IMR-90 (cell line): ENCODE data around the gene PPP6R3. TPM values are rescaled to one million over a fixed set of nuclear protein-coding genes. Genes with fewer than 3 reads are reported as not detected.

Experiments used
- ATAC-seq: fragments of 200-7000 bp; cut with Tn5 transposase; 2 replicates; pipeline ENCODE4 v1.9.1; 2020; ENCODE audit warnings: low read depth, mild to moderate bottlenecking, moderate library complexity
- BruUV-seq: library from RNA; stranded (reverse); fragments of 400-500 nt; replicated peaks from 2 replicates; lab custom pipeline; 2021; lab: Mats Ljungman, UMichigan
- CTCF ChIA-PET: fragments of 300-600 bp; formaldehyde crosslinking; extraction: SDS; loops from one replicate; lab custom pipeline; 2021; ENCODE audit warnings: antibody characterized with exemption; lab: Yijun Ruan, JAX
- POLR2A ChIA-PET: fragments of 300-600 bp; sonication (Branson Sonifier 250); formaldehyde crosslinking; loops from one replicate; lab custom pipeline; 2022; ENCODE audit warnings: antibody characterized with exemption; ENCODE audit not compliant: unreplicated experiment; lab: Charles Lee
- DNase-seq: peaks from one replicate; pipeline ENCODE4 v3.0.0; 2013
- H2AFZ ChIP-seq: replicated peaks from 2 replicates; pipeline ENCODE3; 2013; ENCODE audit warnings: low read length, mild to moderate bottlenecking; ENCODE audit not compliant: poor library complexity
- H2AK5ac ChIP-seq: 2 replicates; pipeline ENCODE4 v1.6.1; 2013; ENCODE audit warnings: low read depth, low read length, inconsistent platforms
- H2AK9ac ChIP-seq: replicated peaks from 2 replicates; pipeline ENCODE3; 2013; ENCODE audit warnings: mild to moderate bottlenecking, low read depth, low read length, moderate library complexity; ENCODE audit not compliant: poor library complexity
- H2BK120ac ChIP-seq: 2 replicates; pipeline ENCODE4 v1.6.1; 2013; ENCODE audit warnings: low read depth, low read length, inconsistent platforms
- H2BK15ac ChIP-seq: 3 replicates; pipeline ENCODE4 v1.6.1; 2013; ENCODE audit warnings: low read depth, low read length, inconsistent platforms
- H2BK20ac ChIP-seq: 2 replicates; pipeline ENCODE4 v1.6.1; 2013; ENCODE audit warnings: low read depth, mild to moderate bottlenecking, inconsistent platforms, low read length, moderate library complexity
- H2BK5ac ChIP-seq: 2 replicates; pipeline ENCODE4 v1.6.1; 2013; ENCODE audit warnings: mild to moderate bottlenecking, low read depth, low read length, inconsistent platforms; ENCODE audit not compliant: poor library complexity, severe bottlenecking
- H3K14ac ChIP-seq: replicated peaks from 2 replicates; pipeline ENCODE4 v1.6.1; 2013; ENCODE audit warnings: low read depth, low read length, inconsistent platforms
- H3K18ac ChIP-seq: 2 replicates; pipeline ENCODE4 v1.6.1; 2013; ENCODE audit warnings: low read depth, low read length, control low read depth
- H3K23ac ChIP-seq: 2 replicates; pipeline ENCODE4 v1.6.1; 2013; ENCODE audit warnings: low read depth, low read length, inconsistent platforms
- H3K27ac ChIP-seq: 2 replicates; pipeline ENCODE4 v1.5.1; 2013; ENCODE audit warnings: mild to moderate bottlenecking, control low read depth, low read length; ENCODE audit not compliant: insufficient read depth
- H3K27me3 ChIP-seq: 2 replicates; pipeline ENCODE4 v1.6.1; 2013; ENCODE audit warnings: low read length; ENCODE audit not compliant: control insufficient read depth, insufficient read depth
- H3K36me3 ChIP-seq: 2 replicates; pipeline ENCODE4 v1.6.1; 2013; ENCODE audit warnings: low read length, mixed read lengths; ENCODE audit not compliant: control insufficient read depth, insufficient read depth
- H3K4ac ChIP-seq: 2 replicates; pipeline ENCODE4 v1.6.1; 2013; ENCODE audit warnings: low read depth, low read length, inconsistent platforms
- H3K4me1 ChIP-seq: 2 replicates; pipeline ENCODE4 v1.6.1; 2013; ENCODE audit warnings: low read length, mixed read lengths; ENCODE audit not compliant: control insufficient read depth, insufficient read depth
- H3K4me2 ChIP-seq: 2 replicates; pipeline ENCODE4 v1.6.1; 2013; ENCODE audit warnings: low read depth, mild to moderate bottlenecking, control low read depth, low read length, moderate library complexity
- H3K4me3 ChIP-seq: 2 replicates; pipeline ENCODE4 v1.5.1; 2013; ENCODE audit warnings: low read depth, mild to moderate bottlenecking, control low read depth, low read length, moderate library complexity; ENCODE audit not compliant: insufficient read depth
- H3K56ac ChIP-seq: 2 replicates; pipeline ENCODE4 v1.6.1; 2013; ENCODE audit warnings: low read length, inconsistent platforms; ENCODE audit not compliant: insufficient read depth; ENCODE audit errors: extremely low read depth
- H3K79me1 ChIP-seq, 2 experiments: 2 replicates each; pipeline ENCODE4 v1.6.1; 2013; ENCODE audit warnings: low read length in 2 of 2, inconsistent platforms in 1 of 2, low read depth in 1 of 2
- H3K9ac ChIP-seq: 2 replicates; pipeline ENCODE4 v1.6.1; 2013; ENCODE audit warnings: low read depth, low read length, control low read depth
- H3K9me1 ChIP-seq: 2 replicates; pipeline ENCODE4 v1.6.1; 2013; ENCODE audit warnings: low read length, inconsistent platforms; ENCODE audit not compliant: insufficient read depth
- H3K9me3 ChIP-seq: 2 replicates; pipeline ENCODE4 v1.6.1; 2013; ENCODE audit warnings: low read length; ENCODE audit not compliant: control insufficient read depth, insufficient read depth
- H4K20me1 ChIP-seq: 2 replicates; pipeline ENCODE4 v1.6.1; 2013; ENCODE audit warnings: low read length, inconsistent platforms; ENCODE audit not compliant: insufficient read depth
- H4K5ac ChIP-seq: 2 replicates; pipeline ENCODE4 v1.6.1; 2013; ENCODE audit warnings: mild to moderate bottlenecking, low read depth, low read length, control low read depth
- H4K8ac ChIP-seq, 2 experiments: 2 replicates each; pipeline ENCODE4 v1.6.1; 2013; ENCODE audit warnings: low read depth in 2 of 2, low read length in 2 of 2, control low read depth in 1 of 2, inconsistent platforms in 1 of 2
- H4K91ac ChIP-seq: 2 replicates; pipeline ENCODE4 v1.6.1; 2013; ENCODE audit warnings: low read depth, low read length, inconsistent platforms; ENCODE audit not compliant: insufficient read depth
- BHLHE40 ChIP-seq: fragments of 150-350 bp; IDR thresholded peaks from 2 replicates; pipeline ENCODE4 v1.6.1; 2016; ENCODE audit warnings: mild to moderate bottlenecking, low read depth, low read length
- CEBPB ChIP-seq: IDR thresholded peaks from 2 replicates; pipeline ENCODE4 v1.6.1; 2012; ENCODE audit warnings: low read depth, low read length, improper control_type of control experiment
- CHD1 ChIP-seq: IDR thresholded peaks from 2 replicates; pipeline ENCODE4 v1.6.1; 2012; ENCODE audit warnings: low read depth, low read length, improper control_type of control experiment
- CTCF ChIP-seq: conservative IDR thresholded peaks from 2 replicates; pipeline ENCODE4 v1.5.1; 2012; ENCODE audit warnings: mild to moderate bottlenecking, low read depth, low read length, improper control_type of control experiment
- MAZ ChIP-seq: IDR thresholded peaks from 2 replicates; pipeline ENCODE4 v1.6.1; 2012; ENCODE audit warnings: low read depth, mild to moderate bottlenecking, low read length, improper control_type of control experiment, moderate library complexity, borderline replicate concordance
- MXI1 ChIP-seq: IDR thresholded peaks from 2 replicates; pipeline ENCODE4 v1.6.1; 2012; ENCODE audit warnings: low read depth, mild to moderate bottlenecking, low read length, moderate library complexity, borderline replicate concordance
- NFE2L2 ChIP-seq: fragments of 150-350 bp; IDR thresholded peaks from 2 replicates; pipeline ENCODE4 v1.6.1; 2016; ENCODE audit warnings: low read depth, mild to moderate bottlenecking, low read length
- POLR2A ChIP-seq: IDR thresholded peaks from 2 replicates; pipeline ENCODE4 v1.6.1; 2012; ENCODE audit warnings: mild to moderate bottlenecking, low read depth, low read length
- RAD21 ChIP-seq: IDR thresholded peaks from 2 replicates; pipeline ENCODE4 v1.6.1; 2012; ENCODE audit warnings: low read length, improper control_type of control experiment
- RCOR1 ChIP-seq: IDR thresholded peaks from 2 replicates; pipeline ENCODE4 v1.6.1; 2012; ENCODE audit warnings: mild to moderate bottlenecking, low read length, improper control_type of control experiment; ENCODE audit not compliant: insufficient replicate concordance
- RFX5 ChIP-seq: IDR thresholded peaks from 2 replicates; pipeline ENCODE4 v1.8.0; 2012; ENCODE audit warnings: low read depth, mild to moderate bottlenecking, low read length, moderate library complexity
- USF2 ChIP-seq: fragments of 150-350 bp; IDR thresholded peaks from 2 replicates; pipeline ENCODE4 v1.6.1; 2017; ENCODE audit warnings: mild to moderate bottlenecking, antibody characterized with exemption, low read length, low read depth
- WGBS, 2 experiments: methylation state at CpG; one replicate each; pipeline versions ENCODE4 v1.1.5 to v1.1.7; 2013; ENCODE audit warnings: missing lambda C conversion rate in 2 of 2; ENCODE audit not compliant: insufficient read length in 1 of 2; ENCODE audit errors: extremely low coverage in 2 of 2; 5-methylcytosine and 5-hydroxymethylcytosine counted together
- dilution Hi-C: fragments of 300-500 bp; cut with HindIII; formaldehyde crosslinking; loops from one replicate; pipeline ENCODE4 v1.14.3; 2018; ENCODE audit warnings: low sequenced_read_pairs; ENCODE audit not compliant: unreplicated experiment
- in situ Hi-C: fragments of 300-500 bp; cut with MboI; formaldehyde crosslinking; loops from 3 replicates; pipeline ENCODE4 v1.14.3; 2019; ENCODE audit warnings: low sequenced_read_pairs, inconsistent platforms, mixed read lengths
- intact Hi-C: fragments of 100-400 bp; cut with micrococcal nuclease; formaldehyde crosslinking; loops from 2 replicates; pipeline ENCODE4 v1.10.0; 2022
- polyA plus RNA-seq, 3 experiments: library from polyadenylated mRNA; depleted of rRNA; stranded (reverse); fragments of >200 nt; gene quantifications; 2 replicates each; pipeline ENCODE4 v1.2.3, GENCODE V29; 2012; ENCODE audit warnings: low replicate concordance in 1 of 3
- total RNA-seq: library from RNA; depleted of rRNA; stranded (reverse); fragments of >200 nt; gene quantifications from 2 replicates; pipeline ENCODE4 v1.2.3, GENCODE V29; 2012
- TF ChIP-seq, protein P1 (sequence below): fragments of 150-350 bp; IDR thresholded peaks from 2 replicates; pipeline ENCODE4 v1.6.1; 2016; ENCODE audit warnings: low read depth, mild to moderate bottlenecking, low read length, moderate library complexity, borderline replicate concordance

Gene PPP6R3
- total and polyA plus RNA-seq, 2 of the 4 experiments (the other 2 are of a cell fraction): 29.0 to 123 TPM

- CTCF ChIA-PET: interaction anchor here (0.9 to 1.5 kb wide), 2 partner anchors 9 to 14 kb away, joined by 3 to 6 read pairs; no protein-coding TSS in a partner anchor
- BruUV-seq: no TSS peak
- no peak for ATAC-seq
Observed at GRCh38 chr11:68523033-68523432, 62.5 kb downstream of the PPP6R3 start.

More at GRCh38 chr11:68523033-68523432, 62.5 kb downstream of the PPP6R3 start:
- Histone ChIP-seq H2AK5ac (no peak overlapping the region), H3K4me1 (no peaks in the 10 kb centered on the region), H3K23ac (no peak overlapping the region), H4K20me1 (peaks cover 47% of the 10 kb centered on the region), H3K27me3 (no peaks in the 10 kb centered on the region), H3K36me3 (peaks cover 37% of the 10 kb centered on the region), H2BK15ac (no peak overlapping the region), H4K91ac (no peak overlapping the region), H3K27ac (no peak overlapping the region), H2BK5ac (no peak overlapping the region), H4K5ac (no peak overlapping the region), H3K56ac (no peak overlapping the region), H3K9me1 (peaks cover 8% of the 10 kb centered on the region; the same call in 1 of the 2 replicates), H3K4me2 (no peak overlapping the region), H3K14ac (no peak overlapping the region), H3K9ac (no peak overlapping the region), H3K79me1 (peaks cover 48 to 78% of the 10 kb centered on the region in 2 experiments), H2BK120ac (no peak overlapping the region), H3K18ac (no peak overlapping the region), H2AK9ac (no peak overlapping the region), H3K9me3 (no peaks in the 10 kb centered on the region), H2AFZ (no peak overlapping the region), H3K4me3 (no peak overlapping the region), H3K4ac (no peak overlapping the region), H2BK20ac (no peak overlapping the region), H4K8ac (no peak overlapping the region)
- intact Hi-C loops (loop anchor here (5.0 kb wide), 1 partner anchor 36 kb away; no protein-coding TSS in a partner anchor), in situ Hi-C loops (no loop called here), dilution Hi-C loops (no loop called here)
- no CpG with 5 or more reads among the region's 4 CpGs for WGBS, 2 experiments
- POLR2A ChIA-PET: no interaction called here
- TF ChIP-seq CHD1 (no peak), USF2 (no peak), CEBPB (no peak), RFX5 (no peak), NFE2L2 (no peak), RAD21 (no peak), CTCF (no peak), BHLHE40 (no peak), RCOR1 (no peak), POLR2A (no peak), MXI1 (no peak), MAZ (no peak)
- TF ChIP-seq, protein P1, sequence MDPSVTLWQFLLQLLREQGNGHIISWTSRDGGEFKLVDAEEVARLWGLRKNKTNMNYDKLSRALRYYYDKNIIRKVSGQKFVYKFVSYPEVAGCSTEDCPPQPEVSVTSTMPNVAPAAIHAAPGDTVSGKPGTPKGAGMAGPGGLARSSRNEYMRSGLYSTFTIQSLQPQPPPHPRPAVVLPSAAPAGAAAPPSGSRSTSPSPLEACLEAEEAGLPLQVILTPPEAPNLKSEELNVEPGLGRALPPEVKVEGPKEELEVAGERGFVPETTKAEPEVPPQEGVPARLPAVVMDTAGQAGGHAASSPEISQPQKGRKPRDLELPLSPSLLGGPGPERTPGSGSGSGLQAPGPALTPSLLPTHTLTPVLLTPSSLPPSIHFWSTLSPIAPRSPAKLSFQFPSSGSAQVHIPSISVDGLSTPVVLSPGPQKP: no peak
- no peak for DNase-seq
